ENCODE results near the gene RAB40C. TPM values are rescaled to one million over a fixed set of nuclear protein-coding genes. Genes with fewer than 3 reads are reported as not detected.

RAB40C gene, protein sequence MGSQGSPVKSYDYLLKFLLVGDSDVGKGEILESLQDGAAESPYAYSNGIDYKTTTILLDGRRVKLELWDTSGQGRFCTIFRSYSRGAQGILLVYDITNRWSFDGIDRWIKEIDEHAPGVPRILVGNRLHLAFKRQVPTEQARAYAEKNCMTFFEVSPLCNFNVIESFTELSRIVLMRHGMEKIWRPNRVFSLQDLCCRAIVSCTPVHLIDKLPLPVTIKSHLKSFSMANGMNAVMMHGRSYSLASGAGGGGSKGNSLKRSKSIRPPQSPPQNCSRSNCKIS
- 13.6 to 21.0 TPM (median 19.8 TPM) in 5 replicates for total RNA-seq (2022; extraction: Qiagen RNA extraction)

DNA sequence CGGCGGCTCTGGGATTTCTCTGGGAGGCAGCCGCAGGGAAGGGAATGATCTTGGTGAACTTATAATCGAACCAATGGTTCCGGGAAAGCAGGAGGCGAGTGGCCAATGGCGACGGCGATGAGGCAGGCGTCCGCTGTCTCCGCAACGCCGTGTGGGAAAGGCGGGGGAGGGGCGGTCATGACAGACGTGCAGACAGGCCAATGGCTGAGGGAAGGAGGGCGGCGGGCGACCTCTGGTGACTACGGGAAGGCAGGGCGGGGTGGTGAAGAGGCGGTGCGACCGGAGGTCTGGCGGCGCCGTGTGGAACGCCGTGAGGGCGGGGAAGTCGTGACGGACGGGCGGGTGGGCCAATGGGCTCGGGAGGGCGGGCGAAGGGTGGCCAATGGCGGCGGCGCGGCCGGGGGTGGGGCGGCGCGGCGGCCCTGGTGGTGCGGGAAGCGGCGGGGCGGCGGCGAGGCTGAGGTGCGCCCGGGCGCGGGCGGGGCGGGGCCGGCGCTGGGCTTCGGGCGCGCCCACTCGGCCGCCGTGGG, at the start of gene RAB40C:
Gene RAB40C (plus strand): TSS at position 409 of the 530 bp plus-strand sequence. CDS start 226 bp downstream, outside the sequence.

DNA sequence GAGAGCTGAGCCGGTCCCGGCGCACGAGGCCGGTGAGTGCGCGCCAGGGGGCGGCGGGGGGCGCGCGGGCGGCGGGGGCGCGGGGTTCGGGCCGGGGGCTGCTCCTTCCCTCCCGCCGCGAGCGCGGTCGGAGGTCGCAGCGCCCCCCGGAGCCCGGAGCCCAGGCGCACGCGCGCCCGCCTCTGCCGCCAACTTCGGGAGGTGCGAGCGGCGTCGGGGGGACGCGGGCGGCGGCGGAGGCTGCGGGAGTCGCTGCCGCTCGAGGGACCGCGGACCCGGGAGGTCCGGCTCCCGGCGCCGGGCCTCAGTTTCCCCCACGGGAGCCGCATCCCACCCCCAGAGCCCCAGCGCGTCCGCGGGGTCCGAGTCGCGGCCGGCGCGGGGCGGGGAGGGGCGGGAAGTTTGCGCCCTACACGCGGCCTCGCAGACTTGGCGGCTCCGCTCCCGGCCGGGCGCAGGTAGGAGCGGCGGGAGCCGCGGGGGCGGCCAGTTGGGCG, 29.6 kb upstream of the RAB40C start, which contains the start of gene PRR35:
Gene PRR35 (plus strand): TSS at position 191 of the 497 bp plus-strand sequence. CDS start 2,901 bp downstream, outside the sequence.

DNA sequence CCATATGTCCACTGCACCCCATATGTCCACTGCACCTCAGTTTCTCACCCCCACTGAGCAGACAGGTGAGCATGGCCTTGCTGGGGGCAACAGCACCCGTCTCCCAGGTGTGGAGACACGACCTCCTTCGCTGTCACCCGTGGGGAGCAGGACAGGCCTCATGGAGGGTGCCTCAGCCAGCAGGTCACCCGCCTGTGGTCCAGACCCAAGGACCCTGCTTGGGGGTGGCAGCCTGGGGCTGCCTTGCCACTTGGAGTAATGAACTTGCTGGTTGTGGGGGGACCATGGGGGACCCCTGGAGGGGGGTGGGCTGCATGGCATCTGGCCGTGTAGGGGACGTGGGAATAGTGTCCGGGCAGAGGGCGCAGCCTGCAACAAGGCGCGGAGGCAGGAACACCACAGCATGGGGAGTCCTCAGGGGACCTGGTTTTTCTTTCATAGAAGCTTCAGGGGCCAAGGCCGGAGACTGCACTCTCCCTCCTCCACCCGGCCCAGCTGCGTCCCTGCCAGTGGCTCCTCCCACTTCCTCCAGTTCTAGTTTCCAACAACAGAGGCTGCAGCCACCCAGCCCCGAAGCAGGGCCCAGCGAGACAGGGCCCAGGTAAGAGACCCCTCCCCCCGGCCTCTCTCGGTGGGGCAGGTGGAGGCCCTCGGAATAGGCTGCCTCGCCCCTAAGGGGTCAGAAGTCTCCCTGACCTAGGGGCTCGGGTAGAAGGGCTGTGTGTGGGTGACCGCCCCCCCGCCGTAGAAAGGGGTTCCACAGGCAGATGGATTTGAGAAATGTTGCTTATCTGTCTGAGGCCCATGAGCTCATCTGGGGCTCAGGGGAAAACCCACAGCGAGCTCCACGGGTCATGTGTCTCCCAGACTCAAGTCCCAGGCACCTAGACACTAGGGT, 23.1 kb upstream of the RAB40C start, which contains the start of gene NHLRC4:
Gene NHLRC4 (plus strand): TSS at position 531 of the 898 bp plus-strand sequence. CDS start 1,043 bp downstream, outside the sequence.

DNA sequence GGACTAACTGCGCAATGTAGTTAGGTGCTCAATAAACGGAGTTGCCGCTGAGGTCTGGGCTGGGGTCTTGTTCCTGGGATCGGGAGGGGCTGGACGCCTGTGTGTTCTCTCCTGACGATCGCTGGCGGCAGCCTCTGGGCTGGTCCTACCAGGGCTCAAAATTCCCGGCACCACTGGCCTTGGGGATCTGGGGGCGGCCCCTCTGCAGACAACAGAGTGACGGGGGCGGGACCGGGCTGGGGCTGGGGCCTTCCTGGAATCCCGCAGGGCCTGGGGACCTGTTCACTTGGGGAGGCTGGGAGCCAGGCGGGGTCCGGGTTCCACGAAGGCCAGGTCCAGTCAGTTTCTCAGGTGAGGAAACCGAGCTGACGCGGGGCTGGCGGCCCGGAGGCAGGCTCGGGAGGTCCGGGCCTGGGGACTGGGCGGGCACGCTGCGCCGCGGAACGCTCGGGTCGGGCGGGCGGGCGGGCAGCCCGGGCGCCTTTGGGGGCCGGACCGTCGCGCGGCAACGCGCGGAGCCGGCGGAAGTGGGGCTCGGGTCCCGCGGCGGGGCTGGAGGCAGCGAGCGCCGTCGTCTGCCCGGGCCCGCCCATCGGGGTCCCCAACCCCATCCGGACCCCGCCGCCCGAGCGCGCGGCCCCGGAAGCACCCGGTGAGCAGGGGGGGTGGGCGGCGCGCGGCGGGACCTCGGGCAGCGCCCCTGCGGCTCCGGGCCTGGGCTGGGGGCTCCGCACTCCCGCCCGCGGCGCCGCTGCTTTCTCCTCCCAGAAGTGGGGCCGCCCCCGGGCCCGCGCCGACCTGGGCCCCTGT, 20.2 kb upstream of the RAB40C start, which contains the start of gene PIGQ:
Gene PIGQ (plus strand): TSS at position 524 of the 810 bp plus-strand sequence. CDS start 4,107 bp downstream, outside the sequence.

DNA sequence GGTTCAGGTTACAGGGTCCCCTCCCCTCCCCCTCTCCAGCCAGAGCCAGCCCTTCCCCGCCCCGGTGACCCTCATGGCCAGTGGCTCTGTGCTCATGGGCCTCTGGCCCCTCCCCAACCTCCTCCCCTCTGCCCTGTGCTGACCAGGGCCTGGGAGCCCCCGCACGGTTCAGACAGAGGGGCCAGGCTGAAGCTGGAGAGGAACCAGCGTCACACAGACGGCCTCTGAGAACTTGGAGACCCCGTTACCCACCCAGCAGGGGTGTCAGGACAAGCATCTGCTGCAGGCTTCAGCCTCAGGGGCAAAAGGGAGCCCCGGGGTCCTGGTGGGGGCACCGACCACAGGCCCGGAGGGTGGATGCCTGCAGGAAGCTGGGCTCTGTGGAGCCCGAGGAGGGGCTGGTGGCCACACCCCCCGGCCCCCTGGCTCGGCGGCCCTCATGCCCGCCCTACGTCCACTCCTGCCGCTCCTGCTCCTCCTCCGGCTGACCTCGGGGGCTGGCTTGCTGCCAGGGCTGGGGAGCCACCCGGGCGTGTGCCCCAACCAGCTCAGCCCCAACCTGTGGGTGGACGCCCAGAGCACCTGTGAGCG, 41.0 kb downstream of the RAB40C start, which contains the start of gene WFIKKN1:
Gene WFIKKN1 (plus strand): TSS at position 171 of the 591 bp plus-strand sequence. CDS start 269 bp downstream, at position 440.

DNA sequence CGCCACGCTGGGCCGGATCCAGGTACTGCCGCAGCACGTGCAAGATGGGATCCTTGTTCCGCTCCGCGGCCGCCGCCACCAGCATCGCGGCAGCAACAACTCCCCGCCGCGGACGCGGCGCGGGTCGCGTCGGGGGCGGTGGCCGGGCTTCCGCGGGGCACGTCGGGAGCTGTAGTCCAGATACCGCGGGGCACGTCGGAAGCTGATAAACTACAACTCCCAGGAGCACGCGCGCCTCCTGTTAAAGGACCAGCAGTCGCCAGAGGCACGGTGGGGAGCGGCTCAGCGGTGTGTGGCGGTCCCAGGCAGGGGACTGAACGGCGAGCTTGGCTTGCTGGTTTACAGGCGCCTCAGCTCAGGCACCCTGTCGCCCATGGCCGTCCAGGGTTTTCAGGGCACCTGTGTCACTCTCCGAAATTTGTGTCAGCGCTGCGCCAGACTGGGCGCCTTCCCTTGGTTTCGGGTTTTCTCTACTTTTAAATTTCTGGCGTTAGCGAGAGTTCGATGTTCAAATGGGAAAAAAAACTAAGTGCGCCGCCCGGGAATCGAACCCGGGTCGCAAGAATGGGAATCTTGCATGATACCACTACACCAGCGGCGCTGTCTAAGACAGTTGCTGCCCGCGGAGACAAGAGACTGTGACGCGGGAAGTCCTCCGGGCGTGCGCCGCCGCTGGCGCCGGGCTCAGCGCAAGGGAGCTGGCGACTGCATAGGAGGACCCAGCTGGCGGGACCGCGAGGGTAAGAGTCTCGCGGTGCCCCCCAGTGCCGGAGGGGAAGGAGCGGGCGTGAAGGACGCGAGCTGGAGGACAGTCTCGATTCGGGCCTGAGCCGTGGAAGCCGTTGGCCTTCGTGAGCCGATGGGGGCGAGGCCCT, 46.6 kb downstream of the RAB40C start, which contains the start of gene METTL26:
Gene METTL26 (minus strand): TSS at position 100 of the 875 bp plus-strand sequence. CDS start 15 bp downstream, at position 85.

DNA sequence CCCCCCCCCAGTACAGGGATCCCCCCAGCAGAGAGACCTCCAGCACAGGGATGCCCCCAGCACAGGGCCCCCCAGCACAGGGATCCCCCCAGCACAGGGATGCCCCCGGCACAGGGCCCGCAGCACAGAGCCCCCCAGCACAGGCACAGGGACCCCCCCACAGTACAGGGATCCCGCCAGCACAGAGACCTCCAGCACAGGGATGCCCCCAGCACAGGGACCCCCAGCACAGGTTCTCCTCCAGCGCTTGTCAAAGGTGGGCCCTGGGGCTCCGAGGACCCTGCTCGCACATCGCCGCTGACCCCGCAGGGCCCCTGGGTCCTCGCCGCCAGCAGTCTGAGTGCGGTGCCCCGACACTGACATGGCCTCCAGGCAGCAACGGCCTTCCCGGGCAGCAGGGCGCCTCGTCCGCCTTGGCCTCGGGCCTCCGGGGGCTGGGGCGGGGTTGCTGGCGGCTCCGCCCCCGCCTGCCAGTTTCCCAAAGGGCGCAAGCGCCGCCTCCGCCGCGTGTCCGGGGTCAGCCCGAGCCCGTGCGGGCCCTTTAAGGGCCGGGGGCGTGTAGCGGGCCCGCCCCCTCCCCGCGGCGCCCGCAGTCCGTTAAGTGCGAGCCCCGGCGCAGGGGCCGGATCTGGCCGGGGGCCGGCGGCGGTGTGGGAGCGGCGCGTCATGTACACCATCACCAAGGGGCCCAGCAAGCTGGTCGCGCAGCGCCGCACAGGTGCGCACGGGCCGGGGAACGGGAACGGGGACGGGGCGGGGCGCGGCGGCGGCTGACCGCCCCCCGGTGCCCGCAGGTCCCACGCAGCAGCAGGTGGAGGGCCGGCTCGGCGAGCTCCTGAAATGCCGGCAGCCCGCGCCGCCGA, 51.7 kb downstream of the RAB40C start, which contains the start of gene MCRIP2:
Gene MCRIP2 (plus strand): TSS at position 503 of the 863 bp plus-strand sequence. CDS start 164 bp downstream, at position 667.

DNA sequence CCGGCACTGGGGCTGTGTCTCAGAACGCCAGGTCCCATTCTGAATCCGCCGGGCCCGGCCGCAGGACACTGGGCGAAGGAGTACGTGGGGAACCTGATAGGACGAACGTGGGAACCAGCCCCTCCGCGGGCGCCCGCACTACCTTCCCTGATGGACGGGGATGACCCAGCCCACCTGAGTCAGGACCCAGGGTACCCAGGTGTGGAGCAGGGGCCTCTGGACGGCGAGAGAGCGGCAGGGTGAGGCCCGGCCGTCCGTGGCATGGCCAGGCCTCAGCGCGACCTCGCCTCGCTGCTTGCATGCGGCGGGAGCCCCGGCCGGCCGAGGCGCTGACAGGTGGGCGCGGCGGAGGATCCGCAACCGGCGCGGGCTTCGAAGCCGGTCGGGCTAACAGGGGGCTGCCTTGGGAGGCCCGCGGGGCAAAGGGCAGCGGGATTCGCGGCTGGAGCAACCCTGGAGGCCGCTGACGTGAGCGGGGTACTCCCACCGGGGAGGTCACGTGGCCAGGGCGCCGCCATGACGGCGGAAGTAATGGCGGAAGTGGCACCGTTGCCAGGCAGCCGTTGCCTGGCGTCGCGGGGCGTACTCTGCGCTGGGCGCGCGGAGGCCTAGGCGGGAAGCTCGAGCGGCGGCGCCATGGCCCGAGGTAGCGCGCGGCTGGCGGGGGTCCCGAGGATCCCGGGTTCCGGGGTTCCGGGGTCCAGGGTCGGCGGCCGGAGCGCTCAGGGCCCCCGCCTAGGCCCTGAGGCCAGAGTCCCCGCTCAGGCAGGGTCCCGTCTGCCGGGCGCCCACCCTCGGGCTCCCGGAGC, 59.1 kb downstream of the RAB40C start, which contains the start of gene WDR90:
Gene WDR90 (plus strand): TSS at position 585 of the 809 bp plus-strand sequence. CDS start 52 bp downstream, at position 637.

DNA sequence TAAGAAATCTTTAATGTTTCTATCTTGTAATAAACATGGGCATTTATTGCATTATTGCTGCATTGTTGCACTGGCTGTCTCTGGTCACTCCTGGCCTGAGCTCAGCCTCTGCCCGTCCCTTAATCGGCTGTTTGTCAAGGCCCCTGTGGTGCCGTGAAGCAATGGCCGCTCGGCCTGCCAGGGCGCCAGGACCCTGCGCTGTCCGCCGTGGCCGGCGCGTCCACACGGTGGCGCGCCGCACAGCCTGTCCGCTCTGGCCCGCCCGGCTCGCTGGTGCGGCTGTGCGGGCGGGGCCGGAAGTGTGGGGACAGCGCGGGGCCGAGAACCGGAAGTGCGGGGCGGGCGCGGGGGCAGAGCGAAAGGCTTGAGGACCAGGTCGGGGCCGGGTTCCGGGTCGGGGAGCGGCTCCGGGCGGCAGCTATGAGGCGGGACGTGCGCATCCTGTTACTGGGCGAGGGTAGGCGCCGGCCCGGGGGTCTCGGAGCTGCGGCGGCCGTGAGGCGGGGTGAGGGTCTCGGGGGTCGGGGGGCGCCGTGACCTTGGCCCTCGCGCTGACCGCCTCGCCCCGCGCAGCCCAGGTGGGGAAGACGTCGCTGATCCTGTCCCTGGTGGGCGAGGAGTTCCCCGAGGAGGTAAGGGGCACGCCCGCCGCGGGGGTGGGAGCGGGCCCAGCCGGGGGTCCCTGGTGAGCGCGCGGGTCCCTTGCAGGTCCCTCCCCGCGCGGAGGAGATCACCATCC, 78.1 kb downstream of the RAB40C start, which contains the start of gene RHOT2:
Gene RHOT2 (plus strand): TSS at position 353 of the 739 bp plus-strand sequence. CDS start 68 bp downstream, at position 421.

DNA sequence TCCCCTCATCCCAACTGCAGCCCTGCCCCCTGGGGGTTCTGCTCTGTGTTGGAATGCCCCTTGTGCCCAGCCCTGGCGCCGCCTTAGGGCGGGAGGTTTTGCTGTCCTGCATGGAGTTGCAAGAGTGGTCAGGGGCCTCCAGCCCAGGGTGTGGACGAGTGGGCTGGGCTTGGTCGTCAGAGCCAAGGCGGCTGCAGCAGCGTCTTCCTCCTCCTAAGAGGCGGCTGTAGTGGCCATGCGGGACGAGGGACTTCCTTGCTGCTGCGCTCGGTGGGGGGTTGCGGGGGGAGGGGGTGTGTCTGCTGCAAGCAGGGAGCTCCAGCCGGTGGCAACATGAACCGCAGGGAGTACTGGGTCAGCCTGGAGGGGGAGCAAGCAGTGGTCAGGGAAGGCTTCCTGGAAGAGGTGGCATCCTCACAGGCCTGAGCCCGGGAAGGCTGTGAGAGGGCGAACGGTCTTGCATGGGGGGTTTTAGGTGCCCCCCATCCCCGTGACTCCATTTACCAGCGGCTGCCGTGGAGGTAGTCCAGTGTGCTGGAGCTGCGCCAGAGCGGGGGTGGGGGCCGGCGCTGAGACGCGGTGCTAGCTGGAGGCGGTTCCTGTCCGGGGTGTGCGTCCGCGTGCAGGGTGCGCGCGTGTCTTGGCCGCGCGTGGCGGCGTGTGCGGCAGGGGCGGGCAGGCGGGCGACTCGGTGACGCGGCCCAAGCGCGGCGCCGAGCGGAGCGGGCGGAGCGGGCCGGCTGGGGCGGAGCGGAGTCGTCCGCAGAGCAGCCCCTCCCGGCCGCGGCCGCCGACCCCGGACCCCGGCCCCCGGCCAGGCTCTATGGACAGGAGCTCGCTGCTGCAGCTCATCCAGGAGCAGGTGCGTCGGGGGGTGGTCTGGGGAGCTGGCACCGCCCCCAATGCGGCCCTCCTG, 85.4 kb downstream of the RAB40C start, which contains the start of gene RHBDL1:
Gene RHBDL1 (plus strand): TSS at position 704 of the 916 bp plus-strand sequence. CDS start 120 bp downstream, at position 824.

Other genes starting within 250 kb of the RAB40C start
- gene AXIN1, start 237.3 kb upstream of the RAB40C start, total RNA-seq (2022; extraction: Qiagen RNA extraction), result 26.1 to 36.7 TPM (median 35.3 TPM) in 5 replicates
- gene MRPL28, start 219.5 kb upstream of the RAB40C start, total RNA-seq (2022; extraction: Qiagen RNA extraction), result 122 to 138 TPM (median 130 TPM) in 5 replicates
- 25.0 to 40.2 TPM (median 40.2 TPM) in 5 replicates for gene PGAP6, start 208.1 kb upstream of the RAB40C start, total RNA-seq (2022; extraction: Qiagen RNA extraction)
- 274 to 468 TPM (median 443 TPM) in 5 replicates for gene NME4, start 192.9 kb upstream of the RAB40C start, total RNA-seq (2022; extraction: Qiagen RNA extraction)
- gene DECR2, start 188.2 kb upstream of the RAB40C start, total RNA-seq (2022; extraction: Qiagen RNA extraction), result 19.7 to 30.5 TPM (median 29.6 TPM) in 5 replicates
- gene RAB11FIP3, start 164.4 kb upstream of the RAB40C start, total RNA-seq (2022; extraction: Qiagen RNA extraction), result 19.3 to 25.6 TPM (median 21.6 TPM) in 5 replicates
- gene CAPN15, start 62.4 kb upstream of the RAB40C start, total RNA-seq (2022; extraction: Qiagen RNA extraction), result 43.1 to 85.3 TPM (median 79.8 TPM) in 5 replicates
- gene PRR35, start 29.7 kb upstream of the RAB40C start, total RNA-seq (2022; extraction: Qiagen RNA extraction), result 0.11 to 0.21 TPM (median 0.16 TPM) in 5 replicates
- gene NHLRC4, start 23.1 kb upstream of the RAB40C start, total RNA-seq (2022; extraction: Qiagen RNA extraction), result 0.18 to 0.31 TPM (median 0.23 TPM) in 5 replicates
- 29.7 to 46.5 TPM (median 42.0 TPM) in 5 replicates for gene PIGQ, start 20.1 kb upstream of the RAB40C start, total RNA-seq (2022; extraction: Qiagen RNA extraction)
- 0.10 to 0.22 TPM (median 0.17 TPM) in 5 replicates for gene WFIKKN1, start 40.9 kb downstream of the RAB40C start, total RNA-seq (2022; extraction: Qiagen RNA extraction)
- 80.2 to 152 TPM (median 145 TPM) in 5 replicates for gene METTL26, start 46.2 kb downstream of the RAB40C start, total RNA-seq (2022; extraction: Qiagen RNA extraction)
- 18.9 to 46.8 TPM (median 43.8 TPM) in 5 replicates for gene MCRIP2, start 51.8 kb downstream of the RAB40C start, total RNA-seq (2022; extraction: Qiagen RNA extraction)
- 15.6 to 33.0 TPM (median 31.9 TPM) in 5 replicates for gene WDR90, start 59.3 kb downstream of the RAB40C start, total RNA-seq (2022; extraction: Qiagen RNA extraction)
- 60.9 to 107 TPM (median 100 TPM) in 5 replicates for gene RHOT2, start 78.1 kb downstream of the RAB40C start, total RNA-seq (2022; extraction: Qiagen RNA extraction)
- 0.35 to 2.0 TPM (median 1.6 TPM) in 5 replicates for gene RHBDL1, start 85.6 kb downstream of the RAB40C start, total RNA-seq (2022; extraction: Qiagen RNA extraction)
- 81.2 to 132 TPM (median 119 TPM) in 5 replicates for gene STUB1, start 90.3 kb downstream of the RAB40C start, total RNA-seq (2022; extraction: Qiagen RNA extraction)
- 59.4 to 85.3 TPM (median 82.4 TPM) in 5 replicates for gene JMJD8, start 94.3 kb downstream of the RAB40C start, total RNA-seq (2022; extraction: Qiagen RNA extraction)
- gene WDR24, start 100.3 kb downstream of the RAB40C start, total RNA-seq (2022; extraction: Qiagen RNA extraction), result 4.4 to 6.5 TPM (median 6.0 TPM) in 5 replicates
- gene FBXL16, start 115.7 kb downstream of the RAB40C start, total RNA-seq (2022; extraction: Qiagen RNA extraction), result 2.7 to 5.7 TPM (median 5.3 TPM) in 5 replicates
- 68.1 to 229 TPM (median 214 TPM) in 5 replicates for gene METRN, start 125.1 kb downstream of the RAB40C start, total RNA-seq (2022; extraction: Qiagen RNA extraction)
- 27.8 to 63.8 TPM (median 62.1 TPM) in 5 replicates for gene ANTKMT, start 131.1 kb downstream of the RAB40C start, total RNA-seq (2022; extraction: Qiagen RNA extraction)
- gene CCDC78, start 136.4 kb downstream of the RAB40C start, total RNA-seq (2022; extraction: Qiagen RNA extraction), result 3.5 to 7.1 TPM (median 6.3 TPM) in 5 replicates
- gene HAGHL, start 137.0 kb downstream of the RAB40C start, total RNA-seq (2022; extraction: Qiagen RNA extraction), result 13.9 to 21.0 TPM (median 20.3 TPM) in 5 replicates
- gene CIAO3, start 150.9 kb downstream of the RAB40C start, total RNA-seq (2022; extraction: Qiagen RNA extraction), result 19.6 to 27.7 TPM (median 25.6 TPM) in 5 replicates
- gene MSLN, start 170.7 kb downstream of the RAB40C start, total RNA-seq (2022; extraction: Qiagen RNA extraction), result 2.1 to 3.7 TPM (median 2.5 TPM) in 5 replicates
- 33.6 to 55.9 TPM (median 53.5 TPM) in 5 replicates for gene RPUSD1, start 198.3 kb downstream of the RAB40C start, total RNA-seq (2022; extraction: Qiagen RNA extraction)
- gene CHTF18, start 198.6 kb downstream of the RAB40C start, total RNA-seq (2022; extraction: Qiagen RNA extraction), result 15.9 to 33.5 TPM (median 29.7 TPM) in 5 replicates
- not detected in 5 replicates for gene GNG13, start 210.7 kb downstream of the RAB40C start, total RNA-seq (2022; extraction: Qiagen RNA extraction)